Rectal smooth muscle tissue (tissue), 1 donor: Measurements from ENCODE around the gene LPIN2.

ENCODE experiments used
- H3K27ac ChIP-seq: one replicate; pipeline ENCODE4 v1.7.0; 2013; ENCODE audit warnings: low read depth, low read length, inconsistent platforms
- H3K27me3 ChIP-seq: one replicate; pipeline ENCODE4 v1.7.0; 2013; ENCODE audit warnings: low read length; ENCODE audit not compliant: control insufficient read depth, insufficient read depth
- H3K36me3 ChIP-seq: one replicate; pipeline ENCODE4 v1.7.0; 2013; ENCODE audit warnings: low read length; ENCODE audit not compliant: control insufficient read depth, insufficient read depth
- H3K4me1 ChIP-seq: one replicate; pipeline ENCODE4 v1.7.0; 2013; ENCODE audit warnings: low read length; ENCODE audit not compliant: control insufficient read depth, insufficient read depth
- H3K4me3 ChIP-seq: one replicate; pipeline ENCODE4 v1.7.0; 2013; ENCODE audit warnings: low read length
- H3K9ac ChIP-seq: one replicate; pipeline ENCODE4 v1.7.0; 2013; ENCODE audit warnings: low read length

The LPIN2 gene

DNA sequence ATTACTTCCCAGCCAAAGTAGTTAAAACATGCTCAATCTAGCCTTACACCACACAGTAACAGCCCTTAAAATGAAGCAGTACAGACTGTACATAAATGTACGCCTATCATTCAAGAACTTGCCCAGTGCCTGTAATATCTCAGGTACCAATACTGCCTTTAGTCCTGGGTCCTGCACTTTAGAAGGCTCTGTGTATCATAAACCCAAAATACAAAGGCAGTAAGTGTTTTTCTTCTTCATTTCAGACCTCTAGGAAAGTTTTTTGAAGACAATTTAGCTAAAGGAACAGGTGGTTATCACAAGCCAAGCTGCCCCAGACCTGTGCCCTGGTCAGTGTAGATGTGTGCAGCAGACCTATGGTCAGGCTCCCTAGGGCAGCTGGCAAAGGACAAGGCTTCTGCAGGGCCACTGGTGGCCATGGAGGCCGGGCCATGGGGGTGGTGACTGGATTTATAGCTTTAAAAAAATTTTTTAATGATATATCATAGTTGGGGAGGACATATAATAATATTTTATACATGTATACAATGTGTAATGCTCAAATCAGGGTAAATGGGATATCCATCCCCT is 18.8 kb downstream of the LPIN2 start:
- Histone ChIP-seq H3K36me3 (no peaks in the 10 kb centered on the region), H3K27ac (no peak overlapping the region), H3K4me1 (no peaks in the 10 kb centered on the region), H3K27me3 (no peaks in the 10 kb centered on the region), H3K4me3 (no peak overlapping the region), H3K9ac (no peak overlapping the region)

DNA sequence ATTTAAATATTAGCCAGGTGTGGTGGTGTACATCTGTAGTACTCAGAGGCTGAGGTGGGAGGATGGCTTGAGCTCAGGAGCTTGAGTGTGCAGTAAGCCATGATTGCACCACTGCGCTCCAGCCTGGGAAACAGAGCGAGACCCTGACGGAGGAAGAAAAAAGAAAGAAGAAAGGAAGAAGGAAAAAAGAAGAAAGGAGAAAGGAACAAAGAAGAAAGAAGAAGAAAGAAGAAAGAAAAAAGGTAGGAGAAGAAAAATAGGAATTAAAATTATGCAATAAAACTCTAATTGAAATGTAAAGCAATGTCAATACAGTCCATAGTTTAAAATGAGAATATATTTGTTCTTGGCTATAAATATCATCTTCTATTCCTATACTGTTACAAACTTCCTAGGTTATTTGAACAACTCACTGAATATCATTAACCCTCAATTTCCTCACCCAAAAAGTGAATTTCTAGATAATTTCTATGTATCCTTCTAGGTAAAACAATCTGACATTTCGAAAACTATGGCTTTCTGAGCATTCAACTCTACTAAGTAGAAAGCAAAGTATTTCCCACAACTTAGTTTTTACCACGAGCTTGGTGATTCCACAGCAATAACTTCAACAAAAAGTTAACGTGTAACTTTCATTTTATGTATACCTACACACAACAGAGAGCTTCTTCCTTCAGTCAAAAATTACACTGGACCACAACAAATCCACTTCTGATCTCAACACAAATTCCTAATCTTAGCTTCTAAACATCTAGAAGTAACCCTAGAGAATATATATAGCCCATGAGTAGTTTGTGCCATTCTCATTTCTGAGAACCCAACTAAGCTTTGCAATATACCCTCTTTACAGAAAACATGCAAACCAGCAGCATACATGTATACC is 19.7 kb downstream of the LPIN2 start:
- Histone ChIP-seq H3K27me3 (no peaks in the 10 kb centered on the region), H3K27ac (no peak overlapping the region), H3K4me3 (no peak overlapping the region), H3K9ac (no peak overlapping the region), H3K36me3 (no peaks in the 10 kb centered on the region), H3K4me1 (no peaks in the 10 kb centered on the region)

DNA sequence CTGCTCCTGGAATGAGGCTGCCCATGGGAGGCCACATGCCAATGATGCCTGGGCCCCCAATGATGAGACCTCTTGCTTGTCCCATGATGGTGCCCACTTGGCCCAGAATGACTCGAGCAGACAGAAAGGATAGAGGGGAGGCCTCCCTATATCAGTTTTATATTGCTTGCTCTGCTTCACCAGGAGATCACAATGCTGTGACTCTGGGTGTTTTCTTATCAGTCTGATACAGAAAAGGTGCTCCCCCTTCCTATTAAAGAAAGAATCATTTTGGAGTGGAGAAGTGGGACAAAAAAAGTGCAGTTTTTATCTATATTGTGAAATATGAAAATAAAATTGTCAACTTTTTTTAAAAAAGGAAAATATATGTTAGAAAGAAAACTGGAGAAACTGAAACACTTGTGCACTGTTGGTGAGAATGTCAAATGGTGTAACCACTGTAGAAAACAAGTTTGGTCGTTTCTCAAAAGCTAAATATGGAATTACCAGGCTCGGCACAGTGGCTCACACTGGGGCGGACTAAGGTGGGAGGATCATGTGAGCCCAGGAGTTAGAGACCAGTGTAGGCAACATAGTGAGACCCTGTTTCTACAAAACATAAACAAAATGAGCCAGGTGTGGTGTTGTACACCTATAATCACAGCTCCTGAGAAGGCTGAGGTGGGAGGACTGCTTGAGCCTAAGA is 21.8 kb downstream of the LPIN2 start:
- H3K4me1 ChIP-seq: no peaks in the 10 kb centered on the region
- no peak overlapping the region for H3K27ac ChIP-seq
- H3K4me3 ChIP-seq: no peak overlapping the region
- no peak overlapping the region for H3K9ac ChIP-seq
- no peaks in the 10 kb centered on the region for H3K36me3 ChIP-seq
- no peaks in the 10 kb centered on the region for H3K27me3 ChIP-seq

DNA sequence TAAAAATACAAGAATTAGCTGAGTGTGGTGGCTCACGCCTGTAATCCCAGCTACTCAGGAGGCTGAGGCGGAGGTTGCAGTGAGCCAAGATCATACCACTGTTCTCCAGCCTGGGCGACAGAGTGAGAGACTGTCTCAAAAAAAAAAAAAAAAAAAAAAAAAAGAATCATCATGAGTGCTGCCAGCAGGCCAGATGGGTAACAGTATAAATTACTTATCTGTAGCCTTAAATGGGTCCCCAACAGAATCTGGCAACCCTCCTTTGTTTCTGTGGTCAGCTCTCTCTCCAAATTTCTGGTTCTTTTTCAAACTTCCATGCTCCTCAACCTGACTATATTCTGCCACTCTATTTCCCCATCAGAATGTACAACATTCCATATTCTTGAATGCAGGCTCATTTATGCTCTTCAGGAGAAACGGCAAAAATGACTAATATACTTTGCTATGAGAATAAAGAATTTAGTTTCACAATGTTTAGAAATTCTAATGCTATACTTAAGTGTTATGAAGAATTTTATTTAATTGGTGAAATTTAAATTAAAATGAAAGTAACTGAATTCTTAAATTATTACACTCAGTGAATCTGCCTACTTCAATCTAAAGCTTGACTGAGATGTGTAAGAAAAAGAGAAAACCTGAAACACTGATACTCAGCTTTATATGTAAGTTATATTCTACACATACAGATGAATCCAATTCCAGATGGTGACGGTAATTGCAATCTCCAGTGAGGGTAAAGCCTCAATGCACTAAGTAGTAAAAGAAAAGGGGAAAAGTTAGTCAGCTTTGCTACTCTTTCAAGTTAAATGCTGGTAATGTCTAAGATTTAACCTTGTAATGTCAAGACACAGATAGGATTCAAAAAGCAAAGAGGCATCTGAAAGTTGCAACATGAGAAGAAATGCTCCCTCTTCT is 24.8 kb downstream of the LPIN2 start:
- Histone ChIP-seq H3K9ac (no peak overlapping the region), H3K36me3 (no peaks in the 10 kb centered on the region), H3K4me3 (no peak overlapping the region), H3K27ac (no peak overlapping the region), H3K27me3 (no peaks in the 10 kb centered on the region), H3K4me1 (no peaks in the 10 kb centered on the region)

- Histone ChIP-seq H3K4me1 (peaks cover 7% of the 10 kb centered on the region), H3K4me3 (no peak overlapping the region), H3K27ac (no peak overlapping the region), H3K36me3 (no peaks in the 10 kb centered on the region), H3K27me3 (no peaks in the 10 kb centered on the region), H3K9ac (no peak overlapping the region)
These were observed 26.6 kb downstream of the LPIN2 start for GRCh38 chr18:2986150-2986865.

DNA sequence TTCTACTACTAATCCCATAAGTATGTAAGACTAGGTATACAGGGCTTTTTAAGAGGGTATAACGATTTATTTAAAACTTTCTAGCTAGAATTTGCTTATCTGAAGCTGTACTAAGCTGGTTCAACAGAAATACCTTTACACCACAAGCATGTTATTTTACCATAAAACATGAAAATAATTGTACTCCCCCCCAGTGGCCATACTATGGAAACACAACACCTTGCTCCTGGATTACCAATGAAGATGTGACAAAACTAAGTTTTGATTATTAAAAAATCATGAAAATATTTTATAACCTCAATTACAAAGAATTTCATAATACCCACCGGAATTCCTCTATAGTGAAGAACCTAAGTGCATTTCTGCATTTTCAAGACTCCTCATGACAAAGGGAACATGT is 27.3 kb downstream of the LPIN2 start:
- peaks cover 11% of the 10 kb centered on the region for H3K4me1 ChIP-seq
- H3K27ac ChIP-seq: no peak overlapping the region
- H3K9ac ChIP-seq: no peak overlapping the region
- H3K36me3 ChIP-seq: no peaks in the 10 kb centered on the region
- no peak overlapping the region for H3K4me3 ChIP-seq
- H3K27me3 ChIP-seq: no peaks in the 10 kb centered on the region

GRCh38 chr18:2984703-2985261 is 28.2 kb downstream of the LPIN2 start:
- Histone ChIP-seq H3K9ac (no peak overlapping the region), H3K4me1 (peaks cover 14% of the 10 kb centered on the region), H3K27me3 (no peaks in the 10 kb centered on the region), H3K27ac (no peak overlapping the region), H3K36me3 (no peaks in the 10 kb centered on the region), H3K4me3 (no peak overlapping the region)

- Histone ChIP-seq H3K27ac (no peak overlapping the region), H3K9ac (no peak overlapping the region), H3K36me3 (no peaks in the 10 kb centered on the region), H3K4me3 (no peak overlapping the region), H3K4me1 (peaks cover 18% of the 10 kb centered on the region), H3K27me3 (no peaks in the 10 kb centered on the region)
These were observed 28.9 kb downstream of the LPIN2 start for GRCh38 chr18:2984091-2984490.

DNA sequence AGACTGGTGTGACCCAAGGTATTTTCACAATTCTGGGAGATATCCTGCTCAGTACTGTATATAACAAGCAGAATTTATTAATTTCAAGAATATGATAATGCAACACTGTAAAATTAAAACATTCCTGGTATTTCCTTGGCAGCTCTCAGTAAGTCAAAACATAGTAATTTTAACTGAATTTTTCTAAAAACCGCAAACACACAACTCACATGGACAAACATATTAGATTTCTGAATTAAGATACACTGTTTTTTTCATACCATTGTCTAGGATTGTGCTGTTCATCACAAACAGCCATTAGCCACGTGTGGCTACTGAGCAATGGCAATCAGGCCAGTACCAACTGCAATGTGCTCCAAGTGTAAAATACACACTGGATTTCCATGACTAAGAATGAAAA is 29.6 kb downstream of the LPIN2 start:
- Histone ChIP-seq H3K4me3 (no peak overlapping the region), H3K9ac (no peak overlapping the region)

DNA sequence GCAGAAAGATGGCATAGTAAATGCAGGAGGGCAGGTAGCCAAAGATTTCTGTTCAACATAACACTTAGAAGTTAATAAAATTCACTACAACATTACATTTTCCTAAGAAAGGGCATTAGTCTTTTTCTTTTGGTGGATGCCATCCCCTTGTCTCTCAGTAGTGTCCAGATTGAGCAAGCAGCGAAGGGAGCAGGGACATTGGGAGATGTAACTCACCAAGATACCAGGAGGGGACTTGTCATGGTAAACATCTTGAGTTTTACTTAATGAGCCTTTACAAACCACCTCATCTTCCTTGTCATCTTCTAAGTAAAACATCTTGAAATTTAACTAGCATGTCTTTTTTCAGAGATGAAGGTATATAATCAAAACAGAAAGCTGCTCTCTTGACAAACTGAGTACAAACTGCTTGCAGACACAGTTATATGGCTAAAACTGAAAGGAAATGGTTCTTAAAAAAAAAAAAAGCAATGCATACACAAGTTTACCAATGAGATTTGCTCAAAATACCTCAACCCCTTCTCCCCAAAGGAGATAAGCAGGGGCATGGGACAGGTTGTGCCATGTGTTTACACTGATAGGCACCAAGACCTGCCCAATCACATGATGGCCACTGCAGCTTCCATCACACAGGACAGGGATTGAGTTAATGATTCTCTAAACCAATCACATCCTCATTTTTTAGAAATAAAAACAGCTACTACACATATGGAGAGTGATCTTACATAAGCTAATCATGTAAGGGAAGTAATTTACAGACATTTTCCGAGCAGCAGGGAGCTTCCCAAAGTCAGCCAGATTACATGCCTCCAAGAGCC is 30.3 kb downstream of the LPIN2 start:
- H3K9ac ChIP-seq: no peak overlapping the region
- H3K4me1 ChIP-seq: peaks cover 24% of the 10 kb centered on the region
- peak overlapping the region; percentile 37 for H3K4me3 ChIP-seq
- H3K27me3 ChIP-seq: no peaks in the 10 kb centered on the region
- peak overlapping the region; percentile 4 for H3K27ac ChIP-seq
- H3K36me3 ChIP-seq: no peaks in the 10 kb centered on the region

More for the DNA sequence above, 29.6 kb downstream of the LPIN2 start:
- H3K36me3 ChIP-seq: no peaks in the 10 kb centered on the region
- no peaks in the 10 kb centered on the region for H3K27me3 ChIP-seq
- H3K4me1 ChIP-seq: peaks cover 24% of the 10 kb centered on the region
- H3K27ac ChIP-seq: no peak overlapping the region

- Histone ChIP-seq H3K9ac (no peak overlapping the region), H3K36me3 (no peaks in the 10 kb centered on the region), H3K4me3 (no peak overlapping the region), H3K27ac (no peak overlapping the region), H3K4me1 (peaks cover 24% of the 10 kb centered on the region), H3K27me3 (no peaks in the 10 kb centered on the region)
These were observed 30.9 kb downstream of the LPIN2 start for GRCh38 chr18:2982022-2982421.
